Lung (tissue), 12 donors: Measurements from ENCODE around the gene HERC4. TPM values are rescaled to one million over a fixed set of nuclear protein-coding genes. Genes with fewer than 3 reads are reported as not detected.

Experiments used
- ATAC-seq: fragments of 200-7000 bp; cut with Tn5 transposase; one replicate; pipeline ENCODE4 v1.9.1; 2020; ENCODE audit warnings: moderate number of reproducible peaks; ENCODE audit not compliant: insufficient read depth, low FRiP score
- DNase-seq, 3 donors: peaks; one replicate each; pipeline ENCODE4 v3.0.0-alpha.2; 2013 to 2017
- H3K27ac ChIP-seq, 2 donors: one replicate each; pipeline ENCODE4 v1.5.1; 2013; ENCODE audit warnings: mild to moderate bottlenecking in 2 of 2, moderate library complexity in 2 of 2, control low read depth in 1 of 2, inconsistent platforms in 1 of 2, low read depth in 1 of 2, low read length in 1 of 2
- H3K27me3 ChIP-seq, 3 donors: one replicate each; pipeline ENCODE4 v1.5.1; 2013; ENCODE audit warnings: low read length in 2 of 3; ENCODE audit not compliant: control insufficient read depth in 3 of 3, insufficient read depth in 3 of 3
- H3K36me3 ChIP-seq, 4 donors: one replicate each; pipeline ENCODE4 v1.5.1; 2013; ENCODE audit warnings: low read length in 4 of 4, mild to moderate bottlenecking in 1 of 4, moderate library complexity in 1 of 4; ENCODE audit not compliant: control insufficient read depth in 4 of 4, insufficient read depth in 4 of 4
- H3K4me1 ChIP-seq, 5 donors: one replicate each; pipeline ENCODE4 v1.5.1; 2013; ENCODE audit warnings: low read length in 5 of 5, mild to moderate bottlenecking in 2 of 5, moderate library complexity in 1 of 5; ENCODE audit not compliant: control insufficient read depth in 5 of 5, insufficient read depth in 5 of 5
- H3K4me3 ChIP-seq: one replicate; pipeline ENCODE4 v1.5.1; 2013; ENCODE audit warnings: mild to moderate bottlenecking, control low read depth, moderate library complexity
- H3K9ac ChIP-seq, 2 donors: one replicate each; pipeline ENCODE4 v1.5.1; 2013; ENCODE audit warnings: low read length in 2 of 2, control low read depth in 1 of 2; ENCODE audit not compliant: insufficient read depth in 1 of 2
- H3K9me3 ChIP-seq, 4 donors: one replicate each; pipeline ENCODE4 v1.5.1; 2013; ENCODE audit warnings: low read length in 3 of 4, mild to moderate bottlenecking in 1 of 4, moderate library complexity in 1 of 4; ENCODE audit not compliant: control insufficient read depth in 4 of 4, insufficient read depth in 3 of 4
- CTCF ChIP-seq: IDR thresholded peaks from 2 replicates; pipeline ENCODE4 v1.5.1; 2012; ENCODE audit warnings: mild to moderate bottlenecking; ENCODE audit errors: control extremely low read depth, extremely low read depth
- WGBS, 2 donors: extraction: QIAGEN DNeasy Blood & Tissue Kit; methylation state at CpG; one replicate each; pipeline ENCODE4 v1.1.7; 2013; 5-methylcytosine and 5-hydroxymethylcytosine counted together
- polyA plus RNA-seq, 2 donors: library from polyadenylated mRNA; stranded (reverse); fragments of 200-250 nt; gene quantifications; one replicate each; pipeline ENCODE4 v1.2.1, GENCODE V29; 2013
- total RNA-seq, 2 donors: library from RNA; depleted of rRNA in 1 of 2; stranded (reverse); fragments of >200 nt in 1 of 2; gene quantifications; one replicate each; pipeline ENCODE4 v1.2.1, GENCODE V29; 2014 to 2021
- donor health status: control.
- donor health status: control.
- donor health status: Bipolar disorder and iron deficiency.
- donor health status: healthy.
- donor health status: DM: yes; HTN: yes; CAD: no.

Gene HERC4
- total and polyA plus RNA-seq, 4 donors, result 16.3 to 162 (median 32.5) TPM

DNA sequence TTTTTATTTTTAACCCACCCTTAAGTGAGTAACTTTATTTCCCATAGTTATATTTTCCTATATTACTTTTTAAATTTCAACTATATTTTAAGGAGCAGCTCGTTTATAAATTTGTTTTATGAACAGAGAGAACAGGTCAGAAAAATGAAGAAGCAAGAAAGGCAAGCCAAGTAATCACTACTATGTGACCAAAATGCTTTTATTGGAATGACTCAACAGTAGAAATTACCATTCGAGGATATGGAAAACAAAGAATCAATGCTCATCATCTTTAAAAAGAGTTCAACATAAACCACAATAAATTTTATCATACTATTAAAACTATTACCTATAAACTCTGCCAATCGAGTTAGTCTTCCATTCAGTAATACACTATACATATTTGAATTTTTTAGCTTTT is 7.6 kb downstream of the HERC4 start:
- Histone ChIP-seq H3K4me1 (peaks cover 0 to 8% (median 3%) of the 10 kb centered on the region in 5 donors), H3K9ac (no peak overlapping the region), H3K4me3 (no peak overlapping the region), H3K9me3 (no peaks in the 10 kb centered on the region), H3K27ac (no peak overlapping the region), H3K36me3 (peaks cover 0 to 9% (median under 1%) of the 10 kb centered on the region in 4 donors), H3K27me3 (no peaks in the 10 kb centered on the region)
- DNase-seq (no peak), ATAC-seq (no peak)
- WGBS, 2 donors, result 73 to 89% methylated on average over 3 of the region's 3 CpGs
- TF ChIP-seq CTCF, result no peak

DNA sequence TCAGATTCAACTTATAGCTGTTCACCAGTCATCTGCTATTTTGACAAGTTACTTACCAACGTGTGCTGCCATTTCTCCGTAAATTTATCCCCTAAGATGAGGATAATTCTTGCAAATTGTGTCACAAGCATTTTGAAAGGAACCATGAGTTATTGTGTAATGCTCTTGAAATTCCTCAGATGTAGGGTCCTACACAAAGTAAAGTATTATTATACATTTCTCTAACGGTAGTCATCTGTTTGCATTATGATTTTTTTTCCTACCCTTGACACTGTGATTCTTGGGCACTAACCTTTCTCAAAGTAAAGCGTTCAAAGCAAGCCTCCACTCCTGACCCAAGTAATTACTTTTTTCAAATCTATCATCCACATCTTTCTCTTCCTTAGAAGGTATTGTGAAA is 8.1 kb downstream of the HERC4 start:
- Histone ChIP-seq H3K27me3 (no peaks in the 10 kb centered on the region), H3K4me1 (peaks cover 0 to 8% (median 3%) of the 10 kb centered on the region in 5 donors), H3K27ac (no peak overlapping the region), H3K36me3 (peaks cover 0 to 9% (median under 1%) of the 10 kb centered on the region in 4 donors), H3K9me3 (no peaks in the 10 kb centered on the region), H3K9ac (no peak overlapping the region), H3K4me3 (no peak overlapping the region)
- DNase-seq, result peak in 1 of 3 donors; percentile 29
- TF ChIP-seq CTCF, result no peak
- 51 to 58% methylated on average over 4 of the region's 4 CpGs for WGBS, 2 donors
- ATAC-seq, result peak; percentile 69

- ATAC-seq, result no peak
- TF ChIP-seq CTCF, result no peak
- Histone ChIP-seq H3K9ac (no peak overlapping the region), H3K9me3 (no peaks in the 10 kb centered on the region), H3K4me1 (peaks cover 0 to 2% (median 0%) of the 10 kb centered on the region in 5 donors), H3K36me3 (peaks cover 0 to 6% (median 2%) of the 10 kb centered on the region in 4 donors), H3K27me3 (no peaks in the 10 kb centered on the region), H3K4me3 (no peak overlapping the region), H3K27ac (no peak overlapping the region)
- DNase-seq, result no peak
- WGBS, 2 donors, result 96 to 97% methylated on average over 3 of the region's 3 CpGs
These were observed 21.5 kb downstream of the HERC4 start for GRCh38 chr10:68053553-68053952.

DNA sequence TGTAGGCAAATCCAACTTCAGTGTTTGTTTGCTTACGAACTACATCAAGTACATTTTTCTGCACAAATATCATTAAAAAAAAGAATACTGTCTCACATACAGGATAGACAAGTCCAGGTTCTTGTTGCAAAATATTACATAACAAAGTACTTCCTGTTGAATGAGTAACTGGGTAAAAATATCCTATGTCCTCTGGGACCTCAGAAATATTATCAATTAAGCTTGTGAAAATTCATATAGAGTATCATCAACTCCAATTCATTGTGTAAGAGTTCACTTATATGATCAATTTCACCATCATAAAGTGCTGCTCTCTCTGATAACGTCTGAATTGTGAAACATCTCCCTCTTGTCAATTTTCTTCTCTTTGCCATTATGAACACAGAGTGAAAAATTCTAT is 22.6 kb downstream of the HERC4 start:
- H3K27ac ChIP-seq, result no peak overlapping the region
- DNase-seq (no peak), ATAC-seq (no peak)
- no peak overlapping the region for H3K4me3 ChIP-seq
- no peaks in the 10 kb centered on the region for H3K9me3 ChIP-seq
- no peak for TF ChIP-seq CTCF
- no peak overlapping the region for H3K9ac ChIP-seq
- H3K36me3 ChIP-seq, result peaks cover 0 to 3% (median 0%) of the 10 kb centered on the region in 4 donors
- 44 to 52% methylated on average over 2 of the region's 2 CpGs for WGBS, 2 donors
- peaks cover 0 to 2% (median 0%) of the 10 kb centered on the region in 5 donors for H3K4me1 ChIP-seq
- no peaks in the 10 kb centered on the region for H3K27me3 ChIP-seq
